Measurements from ENCODE around the gene ESYT3.

DNA sequence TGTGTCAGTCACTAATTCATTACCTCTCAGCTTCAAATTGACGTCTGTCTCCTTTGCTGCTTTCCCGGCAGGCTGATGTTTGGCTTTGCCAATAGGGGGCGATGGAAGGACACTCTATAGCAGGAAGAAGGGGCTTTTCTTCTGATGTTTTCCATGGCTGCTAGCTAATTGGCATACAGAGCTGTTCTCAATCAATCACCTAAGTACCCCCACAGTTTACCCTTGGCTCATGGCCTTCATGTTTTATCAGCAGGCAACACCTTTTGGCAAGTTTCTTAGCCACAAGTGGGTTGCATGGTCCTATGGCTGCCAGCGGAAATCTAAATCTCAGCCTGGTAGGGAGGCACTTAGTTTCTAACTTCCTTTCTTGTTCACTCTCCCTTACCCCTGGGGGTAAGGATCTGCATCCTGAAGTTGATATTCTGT lies 45.0 kb downstream of the ESYT3 start:
- TF ChIP-seq POLR2A (IDR thresholded peaks at IDR 0.05) = no peak
- TF ChIP-seq, protein P1, sequence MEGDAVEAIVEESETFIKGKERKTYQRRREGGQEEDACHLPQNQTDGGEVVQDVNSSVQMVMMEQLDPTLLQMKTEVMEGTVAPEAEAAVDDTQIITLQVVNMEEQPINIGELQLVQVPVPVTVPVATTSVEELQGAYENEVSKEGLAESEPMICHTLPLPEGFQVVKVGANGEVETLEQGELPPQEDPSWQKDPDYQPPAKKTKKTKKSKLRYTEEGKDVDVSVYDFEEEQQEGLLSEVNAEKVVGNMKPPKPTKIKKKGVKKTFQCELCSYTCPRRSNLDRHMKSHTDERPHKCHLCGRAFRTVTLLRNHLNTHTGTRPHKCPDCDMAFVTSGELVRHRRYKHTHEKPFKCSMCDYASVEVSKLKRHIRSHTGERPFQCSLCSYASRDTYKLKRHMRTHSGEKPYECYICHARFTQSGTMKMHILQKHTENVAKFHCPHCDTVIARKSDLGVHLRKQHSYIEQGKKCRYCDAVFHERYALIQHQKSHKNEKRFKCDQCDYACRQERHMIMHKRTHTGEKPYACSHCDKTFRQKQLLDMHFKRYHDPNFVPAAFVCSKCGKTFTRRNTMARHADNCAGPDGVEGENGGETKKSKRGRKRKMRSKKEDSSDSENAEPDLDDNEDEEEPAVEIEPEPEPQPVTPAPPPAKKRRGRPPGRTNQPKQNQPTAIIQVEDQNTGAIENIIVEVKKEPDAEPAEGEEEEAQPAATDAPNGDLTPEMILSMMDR (IDR thresholded peaks at IDR 0.05) = peak; percentile 44 to 66 (median 48)

Measured in right lobe of liver (tissue), 4 donors.